ENCODE measurements around the gene VIPR2. TPM values are rescaled to one million over a fixed set of nuclear protein-coding genes. Genes with fewer than 3 reads are reported as not detected.

The VIPR2 gene
- polyA plus RNA-seq, 1 donor from 2014 or later: 0.51 TPM

DNA sequence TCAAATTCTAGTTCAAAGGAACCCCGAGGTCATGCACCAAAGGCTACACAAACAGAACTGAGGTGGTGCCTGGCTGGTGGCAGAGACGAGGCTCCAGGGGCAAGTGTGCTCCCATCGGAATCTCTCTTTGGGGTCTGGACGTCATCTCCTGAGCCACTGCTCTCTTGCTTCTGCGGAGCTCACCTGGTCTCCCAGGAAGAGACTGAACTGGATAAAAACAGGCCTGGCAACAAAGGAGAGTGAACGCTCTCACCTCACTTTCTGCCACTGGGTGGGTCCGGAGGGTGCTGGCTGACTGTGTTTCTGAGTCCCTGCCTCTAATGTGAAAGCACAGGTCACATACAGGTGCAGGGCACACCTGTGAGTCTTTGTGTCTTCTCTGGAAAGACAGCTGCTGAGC is 22.4 kb downstream of the VIPR2 start:
- no peak overlapping the region for H2AFZ ChIP-seq (ENCODE audit: low read depth, low read length)
- TF ChIP-seq EZH2 (IDR thresholded peaks at IDR 0.05; ENCODE audit: borderline replicate concordance, insufficient read depth, low read length, poor library complexity, severe bottlenecking) (no peak), RAD21 (conservative IDR thresholded peaks at IDR 0.05) (no peak), TAF1 (IDR thresholded peaks at IDR 0.05; ENCODE audit: low read depth) (no peak), MXI1 (conservative IDR thresholded peaks at IDR 0.05; ENCODE audit: poor library complexity, severe bottlenecking) (no peak), SMC3 (conservative IDR thresholded peaks at IDR 0.05; ENCODE audit: poor library complexity) (no peak), EP300 (conservative IDR thresholded peaks at IDR 0.05; ENCODE audit: poor library complexity, severe bottlenecking) (no peak), POLR2AphosphoS5 (IDR thresholded peaks at IDR 0.05) (no peak)
- TF ChIP-seq, protein P1, sequence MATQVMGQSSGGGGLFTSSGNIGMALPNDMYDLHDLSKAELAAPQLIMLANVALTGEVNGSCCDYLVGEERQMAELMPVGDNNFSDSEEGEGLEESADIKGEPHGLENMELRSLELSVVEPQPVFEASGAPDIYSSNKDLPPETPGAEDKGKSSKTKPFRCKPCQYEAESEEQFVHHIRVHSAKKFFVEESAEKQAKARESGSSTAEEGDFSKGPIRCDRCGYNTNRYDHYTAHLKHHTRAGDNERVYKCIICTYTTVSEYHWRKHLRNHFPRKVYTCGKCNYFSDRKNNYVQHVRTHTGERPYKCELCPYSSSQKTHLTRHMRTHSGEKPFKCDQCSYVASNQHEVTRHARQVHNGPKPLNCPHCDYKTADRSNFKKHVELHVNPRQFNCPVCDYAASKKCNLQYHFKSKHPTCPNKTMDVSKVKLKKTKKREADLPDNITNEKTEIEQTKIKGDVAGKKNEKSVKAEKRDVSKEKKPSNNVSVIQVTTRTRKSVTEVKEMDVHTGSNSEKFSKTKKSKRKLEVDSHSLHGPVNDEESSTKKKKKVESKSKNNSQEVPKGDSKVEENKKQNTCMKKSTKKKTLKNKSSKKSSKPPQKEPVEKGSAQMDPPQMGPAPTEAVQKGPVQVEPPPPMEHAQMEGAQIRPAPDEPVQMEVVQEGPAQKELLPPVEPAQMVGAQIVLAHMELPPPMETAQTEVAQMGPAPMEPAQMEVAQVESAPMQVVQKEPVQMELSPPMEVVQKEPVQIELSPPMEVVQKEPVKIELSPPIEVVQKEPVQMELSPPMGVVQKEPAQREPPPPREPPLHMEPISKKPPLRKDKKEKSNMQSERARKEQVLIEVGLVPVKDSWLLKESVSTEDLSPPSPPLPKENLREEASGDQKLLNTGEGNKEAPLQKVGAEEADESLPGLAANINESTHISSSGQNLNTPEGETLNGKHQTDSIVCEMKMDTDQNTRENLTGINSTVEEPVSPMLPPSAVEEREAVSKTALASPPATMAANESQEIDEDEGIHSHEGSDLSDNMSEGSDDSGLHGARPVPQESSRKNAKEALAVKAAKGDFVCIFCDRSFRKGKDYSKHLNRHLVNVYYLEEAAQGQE (IDR thresholded peaks at IDR 0.05; ENCODE audit: borderline replicate concordance): no peak
- TF ChIP-seq, protein P2, sequence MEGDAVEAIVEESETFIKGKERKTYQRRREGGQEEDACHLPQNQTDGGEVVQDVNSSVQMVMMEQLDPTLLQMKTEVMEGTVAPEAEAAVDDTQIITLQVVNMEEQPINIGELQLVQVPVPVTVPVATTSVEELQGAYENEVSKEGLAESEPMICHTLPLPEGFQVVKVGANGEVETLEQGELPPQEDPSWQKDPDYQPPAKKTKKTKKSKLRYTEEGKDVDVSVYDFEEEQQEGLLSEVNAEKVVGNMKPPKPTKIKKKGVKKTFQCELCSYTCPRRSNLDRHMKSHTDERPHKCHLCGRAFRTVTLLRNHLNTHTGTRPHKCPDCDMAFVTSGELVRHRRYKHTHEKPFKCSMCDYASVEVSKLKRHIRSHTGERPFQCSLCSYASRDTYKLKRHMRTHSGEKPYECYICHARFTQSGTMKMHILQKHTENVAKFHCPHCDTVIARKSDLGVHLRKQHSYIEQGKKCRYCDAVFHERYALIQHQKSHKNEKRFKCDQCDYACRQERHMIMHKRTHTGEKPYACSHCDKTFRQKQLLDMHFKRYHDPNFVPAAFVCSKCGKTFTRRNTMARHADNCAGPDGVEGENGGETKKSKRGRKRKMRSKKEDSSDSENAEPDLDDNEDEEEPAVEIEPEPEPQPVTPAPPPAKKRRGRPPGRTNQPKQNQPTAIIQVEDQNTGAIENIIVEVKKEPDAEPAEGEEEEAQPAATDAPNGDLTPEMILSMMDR (IDR thresholded peaks at IDR 0.05; ENCODE audit: poor library complexity, severe bottlenecking): no peak

DNA sequence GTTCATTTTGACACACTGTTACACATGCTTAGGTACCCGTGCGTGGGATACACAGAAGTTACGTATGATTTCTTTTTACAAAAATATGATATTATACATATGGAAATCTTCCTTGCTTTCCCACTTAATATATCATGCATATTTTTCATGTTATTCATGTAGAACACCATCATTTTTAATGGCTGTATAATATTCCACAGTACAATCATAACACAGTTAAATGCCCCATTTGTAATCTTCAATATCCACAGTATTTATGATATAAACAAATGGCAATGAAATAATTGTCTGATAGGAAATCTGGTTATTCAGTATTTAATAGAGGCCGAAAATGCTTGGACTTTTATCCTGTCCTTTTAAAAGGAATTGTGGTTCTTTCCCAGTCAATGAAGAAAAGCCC is 23.2 kb downstream of the VIPR2 start:
- Histone ChIP-seq H4K20me1 (ENCODE audit: insufficient read depth) (no peaks in the 10 kb centered on the region), H2AFZ (ENCODE audit: low read depth, low read length) (no peak overlapping the region), H3K9me3 (ENCODE audit: low read length) (no peaks in the 10 kb centered on the region), H3F3A (ENCODE audit: insufficient read depth, low read length, poor library complexity, severe bottlenecking) (no peaks in the 10 kb centered on the region), H3K36me3 (ENCODE audit: insufficient read depth, low read length) (no peaks in the 10 kb centered on the region), H3K4me2 (ENCODE audit: low read length) (no peak overlapping the region), H3K27ac (ENCODE audit: low read length) (no peak overlapping the region), H3K9ac (ENCODE audit: low read length) (no peak overlapping the region), H3K79me2 (replicated peaks; ENCODE audit: insufficient read depth, low read length) (no peaks in the 10 kb centered on the region), H3K4me3 (ENCODE audit: low read length) (no peak overlapping the region), H3K9me2 (ENCODE audit: insufficient read depth, low read length) (no peaks in the 10 kb centered on the region), H3K27me3 (ENCODE audit: insufficient read depth, low read depth, low read length) (no peaks in the 10 kb centered on the region)
- TF ChIP-seq RAD21 (conservative IDR thresholded peaks at IDR 0.05) (no peak), MXI1 (conservative IDR thresholded peaks at IDR 0.05; ENCODE audit: poor library complexity, severe bottlenecking) (no peak), TAF1 (IDR thresholded peaks at IDR 0.05; ENCODE audit: low read depth) (no peak), POLR2AphosphoS5 (IDR thresholded peaks at IDR 0.05) (no peak), SMC3 (conservative IDR thresholded peaks at IDR 0.05; ENCODE audit: poor library complexity) (no peak), EZH2 (IDR thresholded peaks at IDR 0.05; ENCODE audit: borderline replicate concordance, insufficient read depth, low read length, poor library complexity, severe bottlenecking) (no peak), EP300 (conservative IDR thresholded peaks at IDR 0.05; ENCODE audit: poor library complexity, severe bottlenecking) (no peak)
- TF ChIP-seq, protein P1 (IDR thresholded peaks at IDR 0.05; ENCODE audit: borderline replicate concordance): no peak
- TF ChIP-seq, protein P2 (IDR thresholded peaks at IDR 0.05; ENCODE audit: poor library complexity, severe bottlenecking): no peak

More for the DNA sequence above, 22.4 kb downstream of the VIPR2 start:
- no peaks in the 10 kb centered on the region for H3K36me3 ChIP-seq (ENCODE audit: insufficient read depth, low read length)
- H3K9me2 ChIP-seq (ENCODE audit: insufficient read depth, low read length): no peaks in the 10 kb centered on the region
- no peaks in the 10 kb centered on the region for H4K20me1 ChIP-seq (ENCODE audit: insufficient read depth)
- H3K9ac ChIP-seq (ENCODE audit: low read length): no peak overlapping the region
- H3K9me3 ChIP-seq (ENCODE audit: low read length): no peaks in the 10 kb centered on the region
- H3K79me2 ChIP-seq (replicated peaks; ENCODE audit: insufficient read depth, low read length): no peaks in the 10 kb centered on the region
- no peak overlapping the region for H3K4me3 ChIP-seq (ENCODE audit: low read length)
- H3K27ac ChIP-seq (ENCODE audit: low read length): no peak overlapping the region
- H3F3A ChIP-seq (ENCODE audit: insufficient read depth, low read length, poor library complexity, severe bottlenecking): no peaks in the 10 kb centered on the region
- H3K27me3 ChIP-seq (ENCODE audit: insufficient read depth, low read depth, low read length): no peaks in the 10 kb centered on the region
- no peak overlapping the region for H3K4me2 ChIP-seq (ENCODE audit: low read length)

Measured in neural cell (in vitro differentiated cells).